ENCODE data around the gene CALCB.
A peak's percentile ranks its signal among the peaks of the same experiment; 100 is the strongest.

CALCB gene

GRCh38 chr11:15071556-15072255, 1.7 kb upstream of the CALCB start:
- H4K20me1 ChIP-seq: no peaks in the 10 kb centered on the region
- no peak overlapping the region for H3K27ac ChIP-seq
- H3K27me3 ChIP-seq: no peaks in the 10 kb centered on the region
- peaks cover 0 to 12% (median 9%) of the 10 kb centered on the region in 10 experiments; a peak in 12 of 20 replicates for H3K4me1 ChIP-seq
- no peak for TF ChIP-seq Cebpa-rat (IDR thresholded peaks at IDR 0.05)
- H3K9me3 ChIP-seq (replicated peaks in 1 of 11): peaks cover 56 to 64% (median 59%) of the 10 kb centered on the region in 11 experiments
- H3K4me3 ChIP-seq: no peak overlapping the region
- H3K9ac ChIP-seq: no peak overlapping the region
- no peaks in the 10 kb centered on the region; a peak in 1 of 22 replicates for H3K36me3 ChIP-seq
- H3K4me2 ChIP-seq: no peak overlapping the region

GRCh38 chr11:15072551-15073143, 746 bp upstream of the CALCB start:
- Histone ChIP-seq H4K20me1 (no peaks in the 10 kb centered on the region), H3K9ac (no peak overlapping the region), H3K4me2 (no peak overlapping the region), H3K27me3 (no peaks in the 10 kb centered on the region), H3K4me1 (peaks cover 3 to 12% (median 10%) of the 10 kb centered on the region in 10 experiments; a peak in 15 of 20 replicates), H3K36me3 (no peaks in the 10 kb centered on the region; a peak in 1 of 22 replicates), H3K27ac (no peak overlapping the region), H3K4me3 (no peak overlapping the region), H3K9me3 (replicated peaks in 1 of 11) (peaks cover 56 to 64% (median 59%) of the 10 kb centered on the region in 11 experiments)
- TF ChIP-seq Cebpa-rat (IDR thresholded peaks at IDR 0.05): no peak

DNA sequence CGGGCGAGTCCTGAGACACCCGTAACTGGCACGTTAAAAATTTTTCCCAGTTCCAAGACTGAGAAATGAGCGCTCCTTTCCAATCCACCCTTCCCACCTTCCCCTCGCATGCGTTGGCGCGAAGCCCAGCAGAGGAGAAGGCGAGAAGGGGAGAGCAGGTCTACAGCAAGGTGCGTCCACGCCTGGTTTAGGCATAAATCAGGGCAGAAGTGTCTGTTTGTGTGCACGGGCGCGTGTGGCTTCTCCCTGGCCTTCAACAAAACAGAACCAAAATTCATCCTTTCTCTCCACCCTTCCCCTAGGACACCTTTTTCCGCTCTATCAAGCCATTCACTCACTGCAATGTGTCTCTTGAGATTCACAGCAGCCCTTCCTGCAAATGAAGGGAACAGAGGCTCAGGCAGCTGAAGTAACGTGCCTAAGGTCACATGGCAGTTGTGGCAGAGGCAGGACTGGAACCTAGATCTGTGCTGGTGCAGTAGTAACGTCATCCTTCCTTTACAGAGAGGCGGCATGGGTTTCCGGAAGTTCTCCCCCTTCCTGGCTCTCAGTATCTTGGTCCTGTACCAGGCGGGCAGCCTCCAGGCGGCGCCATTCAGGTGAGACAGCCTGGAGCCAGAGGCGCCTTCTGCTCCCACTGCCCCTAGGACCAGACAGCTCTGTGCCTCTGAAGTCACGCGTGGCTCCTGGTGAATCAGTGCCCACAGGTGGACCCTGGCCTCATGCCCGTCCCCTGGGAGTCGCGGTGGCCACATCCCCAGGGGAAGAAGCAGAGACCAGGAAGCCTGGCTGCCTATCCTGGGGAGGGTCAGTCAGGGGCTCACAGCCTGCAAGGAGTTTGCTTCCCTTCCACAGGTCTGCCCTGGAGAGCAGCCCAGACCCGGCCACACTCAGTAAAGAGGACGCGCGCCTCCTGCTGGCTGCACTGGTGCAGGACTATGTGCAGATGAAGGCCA, 1.1 kb downstream of the CALCB start:
- H3K4me3 ChIP-seq: no peak overlapping the region

DNA sequence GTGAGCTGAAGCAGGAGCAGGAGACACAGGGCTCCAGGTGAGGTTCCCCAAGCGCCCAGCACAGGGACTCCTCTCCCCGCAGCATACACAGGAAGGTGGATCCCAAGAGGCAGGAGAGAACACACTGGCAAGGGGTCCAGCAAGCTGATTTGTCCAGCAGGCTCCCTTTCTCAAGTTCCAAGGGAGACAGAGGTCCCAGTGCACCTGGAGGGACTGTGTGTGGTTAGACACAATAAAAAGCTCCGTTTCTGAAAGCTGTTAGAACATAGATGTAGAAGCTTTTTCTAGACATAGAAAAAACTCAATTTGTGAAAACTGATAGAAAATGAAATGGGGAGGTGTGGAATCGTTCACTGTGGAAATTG, 1.8 kb downstream of the CALCB start:
- Histone ChIP-seq H3K27me3 (no peaks in the 10 kb centered on the region), H3K4me3 (no peak overlapping the region), H3K36me3 (no peaks in the 10 kb centered on the region; a peak in 1 of 22 replicates), H4K20me1 (no peaks in the 10 kb centered on the region), H3K9ac (no peak overlapping the region), H3K4me2 (peak overlapping the region in 2 of 11 experiments; percentile 48 to 49; a peak in 4 of 22 replicates), H3K9me3 (replicated peaks in 1 of 11) (peaks cover 37 to 42% (median 41%) of the 10 kb centered on the region in 11 experiments), H3K27ac (no peak overlapping the region), H3K4me1 (peaks cover 6 to 13% (median 10%) of the 10 kb centered on the region in 10 experiments; a peak in 15 of 20 replicates)
- no peak for TF ChIP-seq Cebpa-rat (IDR thresholded peaks at IDR 0.05)

More for the DNA sequence above, 1.1 kb downstream of the CALCB start:
- Histone ChIP-seq H3K9me3 (replicated peaks in 1 of 11) (peaks cover 43 to 49% (median 46%) of the 10 kb centered on the region in 11 experiments), H3K4me2 (peak overlapping the region; percentile 7 to 60 (median 44); a peak in 21 of 22 replicates), H3K36me3 (no peaks in the 10 kb centered on the region; a peak in 1 of 22 replicates), H4K20me1 (no peaks in the 10 kb centered on the region), H3K9ac (no peak overlapping the region), H3K27me3 (no peaks in the 10 kb centered on the region), H3K4me1 (peaks cover 6 to 13% (median 10%) of the 10 kb centered on the region in 10 experiments; a peak in 15 of 20 replicates), H3K27ac (no peak overlapping the region)
- TF ChIP-seq Cebpa-rat (IDR thresholded peaks at IDR 0.05): no peak

- Histone ChIP-seq H3K9me3 (replicated peaks in 1 of 11) (peaks cover 0 to 13% (median 5%) of the 10 kb centered on the region in 11 experiments; a peak in 3 of 22 replicates), H3K4me1 (peaks cover 9 to 16% (median 12%) of the 10 kb centered on the region in 10 experiments; a peak in 19 of 20 replicates), H3K27ac (peak overlapping the region in 1 of 11 experiments; percentile 7; a peak in 1 of 22 replicates), H4K20me1 (no peaks in the 10 kb centered on the region), H3K9ac (no peak overlapping the region), H3K4me2 (peak overlapping the region in 8 of 11 experiments; percentile 13 to 43 (median 30); a peak in 14 of 22 replicates), H3K4me3 (no peak overlapping the region), H3K27me3 (no peaks in the 10 kb centered on the region), H3K36me3 (no peaks in the 10 kb centered on the region)
- TF ChIP-seq Cebpa-rat (IDR thresholded peaks at IDR 0.05): no peak
These were observed 17.8 kb downstream of the CALCB start for GRCh38 chr11:15091175-15091574.

DNA sequence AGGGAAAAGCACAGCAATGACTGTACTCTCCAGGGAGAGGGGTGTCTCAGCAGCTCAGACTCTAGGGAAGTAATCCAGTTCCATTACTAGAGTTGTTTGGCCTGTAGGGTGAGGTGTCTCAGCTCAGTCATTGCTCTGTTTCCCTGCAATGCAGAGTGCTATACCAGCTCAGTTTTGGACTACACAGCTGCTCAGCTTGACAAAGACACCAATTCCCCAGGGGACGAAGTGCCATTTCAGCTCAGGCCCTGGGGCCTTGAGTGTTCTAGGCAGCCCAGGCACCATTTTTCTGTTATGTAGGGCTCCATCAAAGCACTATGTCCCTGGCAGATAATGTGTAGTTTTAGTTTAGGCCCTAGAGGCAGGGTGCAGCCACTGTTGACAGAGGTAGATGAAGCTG, 18.2 kb downstream of the CALCB start:
- Histone ChIP-seq H3K9me3 (replicated peaks in 1 of 11) (peaks cover 0 to 13% (median 4%) of the 10 kb centered on the region in 11 experiments; a peak in 3 of 22 replicates), H3K36me3 (no peaks in the 10 kb centered on the region), H4K20me1 (no peaks in the 10 kb centered on the region), H3K4me3 (no peak overlapping the region), H3K27ac (peak overlapping the region in 1 of 11 experiments; percentile 7; a peak in 1 of 22 replicates), H3K27me3 (no peaks in the 10 kb centered on the region), H3K9ac (no peak overlapping the region), H3K4me2 (peak overlapping the region in 8 of 11 experiments; percentile 13 to 43 (median 30); a peak in 14 of 22 replicates), H3K4me1 (peaks cover 9 to 16% (median 12%) of the 10 kb centered on the region in 10 experiments; a peak in 19 of 20 replicates)
- no peak for TF ChIP-seq Cebpa-rat (IDR thresholded peaks at IDR 0.05)

DNA sequence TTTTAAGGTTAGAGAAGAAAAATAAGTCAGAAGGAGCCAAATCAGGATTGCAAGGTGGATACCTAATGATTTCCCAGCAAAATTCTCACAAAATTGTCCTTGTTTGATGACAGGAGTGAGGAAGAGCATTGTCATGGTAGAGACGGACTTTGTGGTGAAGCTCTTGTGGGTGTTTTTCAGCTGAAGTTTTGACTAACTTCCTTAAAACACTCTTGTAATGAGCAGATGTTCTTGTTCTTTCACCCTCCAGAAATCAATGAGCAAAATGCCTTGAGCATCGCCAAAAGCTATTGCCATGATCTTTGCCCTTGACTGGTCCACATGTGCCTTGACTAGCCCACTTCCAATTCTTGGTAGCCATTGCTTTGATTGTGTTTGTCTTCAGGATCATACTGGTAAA, 20.0 kb downstream of the CALCB start:
- no peak overlapping the region for H3K27ac ChIP-seq
- peak overlapping the region in 5 of 11 experiments; percentile 6 to 33 (median 14); a peak in 6 of 22 replicates for H3K4me2 ChIP-seq
- H3K36me3 ChIP-seq: no peaks in the 10 kb centered on the region
- H3K27me3 ChIP-seq: no peaks in the 10 kb centered on the region
- H3K9me3 ChIP-seq (replicated peaks in 1 of 11): 0 out of 22 replicates have a peak, but pooled peaks cover 0 to 7% (median 0%) of the 10 kb centered on the region in 11 experiments
- H4K20me1 ChIP-seq: no peaks in the 10 kb centered on the region
- TF ChIP-seq Cebpa-rat (IDR thresholded peaks at IDR 0.05): no peak
- H3K4me3 ChIP-seq: no peak overlapping the region
- peaks cover 9 to 16% (median 12%) of the 10 kb centered on the region in 10 experiments; a peak in 19 of 20 replicates for H3K4me1 ChIP-seq
- no peak overlapping the region for H3K9ac ChIP-seq

- no peaks in the 10 kb centered on the region for H4K20me1 ChIP-seq
- no peaks in the 10 kb centered on the region for H3K9me3 ChIP-seq (replicated peaks in 1 of 11)
- H3K4me2 ChIP-seq: no peak overlapping the region
- no peak overlapping the region for H3K27ac ChIP-seq
- no peaks in the 10 kb centered on the region for H3K36me3 ChIP-seq
- no peaks in the 10 kb centered on the region for H3K27me3 ChIP-seq
- H3K4me1 ChIP-seq: peaks cover 9 to 16% (median 12%) of the 10 kb centered on the region in 10 experiments; a peak in 19 of 20 replicates
- no peak for TF ChIP-seq Cebpa-rat (IDR thresholded peaks at IDR 0.05)
- H3K4me3 ChIP-seq: no peak overlapping the region
- H3K9ac ChIP-seq: no peak overlapping the region
These were observed 22.4 kb downstream of the CALCB start for GRCh38 chr11:15095736-15096228.

Data from BLaER1 treated with 17β-estradiol and CSF1 and Interleukin-3, amounts not matched to agents 10 nM and 100 nM (cell line).